KOPT-K1 (cell line): Measurements from ENCODE around the gene BMP10.

ENCODE experiments used
- H3K27ac ChIP-seq: fragments of 200-600 bp; sonication (generic); 2 replicates; pipeline ENCODE4 v1.5.1; 2016; ENCODE audit warnings: antibody characterized with exemption, mild to moderate bottlenecking, low read depth, low read length; ENCODE audit not compliant: poor library complexity, severe bottlenecking
- H3K36me3 ChIP-seq: fragments of 200-600 bp; sonication (generic); 2 replicates; pipeline ENCODE4 v1.5.1; 2017; ENCODE audit warnings: antibody characterized with exemption, mild to moderate bottlenecking, low read length, moderate library complexity; ENCODE audit not compliant: insufficient read depth
- H3K9me3 ChIP-seq: fragments of 200-600 bp; sonication (generic); 2 replicates; pipeline ENCODE4 v1.5.1; 2017; ENCODE audit warnings: antibody characterized with exemption, low read length, mild to moderate bottlenecking; ENCODE audit not compliant: insufficient read depth, poor library complexity, severe bottlenecking

The BMP10 gene

GRCh38 chr2:68871159-68871764 lies at the start of gene BMP10:
TSS of gene BMP10 (minus strand) at chr2:68871397. CDS start at chr2:68871358, 39 bp downstream.
- H3K27ac ChIP-seq: no peak within 1 kb of the TSS
- no peaks in the 10 kb centered on the region for H3K36me3 ChIP-seq
- no peaks in the 10 kb centered on the region for H3K9me3 ChIP-seq

- H3K9me3 ChIP-seq: no peaks in the 10 kb centered on the region
- no peak overlapping the region for H3K27ac ChIP-seq
- no peaks in the 10 kb centered on the region for H3K36me3 ChIP-seq
Measured at GRCh38 chr2:68920481-68921170, 49.4 kb upstream of the BMP10 start.

- Histone ChIP-seq H3K9me3 (no peaks in the 10 kb centered on the region), H3K27ac (no peak overlapping the region), H3K36me3 (no peaks in the 10 kb centered on the region)
Measured at GRCh38 chr2:68918497-68918896, 47.3 kb upstream of the BMP10 start.

- H3K9me3 ChIP-seq: no peaks in the 10 kb centered on the region
- H3K27ac ChIP-seq: no peak overlapping the region
- H3K36me3 ChIP-seq: no peaks in the 10 kb centered on the region
Measured at GRCh38 chr2:68917034-68917718, 46.0 kb upstream of the BMP10 start.

GRCh38 chr2:68916226-68916625 lies 45.0 kb upstream of the BMP10 start:
- H3K27ac ChIP-seq: no peak overlapping the region
- no peaks in the 10 kb centered on the region for H3K9me3 ChIP-seq
- no peaks in the 10 kb centered on the region for H3K36me3 ChIP-seq

GRCh38 chr2:68915393-68915792 lies 44.2 kb upstream of the BMP10 start:
- Histone ChIP-seq H3K27ac (peak overlapping the region; percentile 96), H3K9me3 (no peaks in the 10 kb centered on the region), H3K36me3 (no peaks in the 10 kb centered on the region)

GRCh38 chr2:68913359-68913758 lies 42.2 kb upstream of the BMP10 start:
- no peaks in the 10 kb centered on the region for H3K9me3 ChIP-seq
- H3K27ac ChIP-seq: peak overlapping the region; percentile 96
- H3K36me3 ChIP-seq: no peaks in the 10 kb centered on the region

GRCh38 chr2:68912732-68913131 lies 41.5 kb upstream of the BMP10 start:
- Histone ChIP-seq H3K9me3 (no peaks in the 10 kb centered on the region), H3K36me3 (no peaks in the 10 kb centered on the region), H3K27ac (peak overlapping the region; percentile 96)

GRCh38 chr2:68912111-68912510 lies 40.9 kb upstream of the BMP10 start:
- H3K36me3 ChIP-seq: no peaks in the 10 kb centered on the region
- H3K27ac ChIP-seq: peak overlapping the region; percentile 96
- no peaks in the 10 kb centered on the region for H3K9me3 ChIP-seq

- H3K27ac ChIP-seq: peak overlapping the region; percentile 96
- no peaks in the 10 kb centered on the region for H3K36me3 ChIP-seq
- H3K9me3 ChIP-seq: no peaks in the 10 kb centered on the region
Measured at GRCh38 chr2:68911709-68912108, 40.5 kb upstream of the BMP10 start.

GRCh38 chr2:68911246-68911645 lies 40.0 kb upstream of the BMP10 start:
- H3K9me3 ChIP-seq: no peaks in the 10 kb centered on the region
- peak overlapping the region; percentile 96 for H3K27ac ChIP-seq
- H3K36me3 ChIP-seq: no peaks in the 10 kb centered on the region

- H3K9me3 ChIP-seq: no peaks in the 10 kb centered on the region
- H3K36me3 ChIP-seq: no peaks in the 10 kb centered on the region
- H3K27ac ChIP-seq: peak overlapping the region; percentile 96
Measured at GRCh38 chr2:68909793-68910674, 38.8 kb upstream of the BMP10 start.

- Histone ChIP-seq H3K27ac (peak overlapping the region; percentile 96), H3K9me3 (no peaks in the 10 kb centered on the region), H3K36me3 (no peaks in the 10 kb centered on the region)
Measured at GRCh38 chr2:68908392-68908970, 37.3 kb upstream of the BMP10 start.

- Histone ChIP-seq H3K9me3 (no peaks in the 10 kb centered on the region), H3K36me3 (no peaks in the 10 kb centered on the region), H3K27ac (peak overlapping the region; percentile 96)
Measured at GRCh38 chr2:68907920-68908253, 36.7 kb upstream of the BMP10 start.
